ENCODE results near the gene IL17C.

The IL17C gene

GRCh38 chr16:88610909-88611812 is 27.2 kb upstream of the IL17C start:
- no peak for DNase-seq

- DNase-seq: no peak
Measured at GRCh38 chr16:88613293-88613692, 25.1 kb upstream of the IL17C start.

GRCh38 chr16:88613911-88614817 is 24.2 kb upstream of the IL17C start:
- DNase-seq: no peak

GRCh38 chr16:88614818-88615580 is 23.4 kb upstream of the IL17C start:
- DNase-seq: no peak

- no peak for DNase-seq
Measured at GRCh38 chr16:88616320-88616719, 22.1 kb upstream of the IL17C start.

GRCh38 chr16:88616736-88617135 is 21.6 kb upstream of the IL17C start:
- no peak for DNase-seq

GRCh38 chr16:88617268-88618031 is 20.9 kb upstream of the IL17C start:
- no peak for DNase-seq

GRCh38 chr16:88618182-88618955 is 20.0 kb upstream of the IL17C start:
- DNase-seq: no peak

- DNase-seq: no peak
Measured at GRCh38 chr16:88618956-88619667, 19.3 kb upstream of the IL17C start.

- no peak for DNase-seq
Measured at GRCh38 chr16:88619859-88620815, 18.2 kb upstream of the IL17C start.

- DNase-seq: no peak
Measured at GRCh38 chr16:88622125-88622524, 16.2 kb upstream of the IL17C start.

GRCh38 chr16:88622866-88623265 is 15.5 kb upstream of the IL17C start:
- no peak for DNase-seq

GRCh38 chr16:88623858-88624257 is 14.5 kb upstream of the IL17C start:
- no peak for DNase-seq

GRCh38 chr16:88624481-88624880 is 13.9 kb upstream of the IL17C start:
- DNase-seq: no peak

- DNase-seq: no peak
Measured at GRCh38 chr16:88624977-88625576, 13.3 kb upstream of the IL17C start.

- DNase-seq: no peak
Measured at GRCh38 chr16:88626646-88627045, 11.7 kb upstream of the IL17C start.

- DNase-seq: no peak
Measured at GRCh38 chr16:88627531-88628411, 10.6 kb upstream of the IL17C start.

GRCh38 chr16:88628512-88628974 is 9.8 kb upstream of the IL17C start:
- DNase-seq: no peak
